BJ (cell line): ENCODE data around the gene ANKFN1. TPM values are rescaled to one million over a fixed set of nuclear protein-coding genes. Genes with fewer than 3 reads are reported as not detected.

Source experiments
- CTCF ChIA-PET: fragments of 350-600 bp; formaldehyde crosslinking; extraction: SDS; loops from one replicate; lab custom pipeline; 2021; ENCODE audit warnings: antibody characterized with exemption, inconsistent platforms; lab: Yijun Ruan, JAX
- POLR2A ChIA-PET: fragments of 300-600 bp; sonication (Branson Sonifier 250); formaldehyde crosslinking; extraction: SDS; loops from one replicate; lab custom pipeline; 2021; ENCODE audit warnings: antibody characterized with exemption; lab: Charles Lee
- DNase-seq: peaks from one replicate; pipeline ENCODE4 v3.0.0-alpha.2; 2011; ENCODE audit warnings: low read depth
- H3K27me3 ChIP-seq: 2 replicates; pipeline ENCODE4 v1.6.0; 2011; ENCODE audit warnings: low read length; ENCODE audit not compliant: control insufficient read depth, insufficient read depth
- H3K36me3 ChIP-seq: 2 replicates; pipeline ENCODE4 v1.5.1; 2011; ENCODE audit warnings: low read length; ENCODE audit not compliant: control insufficient read depth, insufficient read depth
- H3K4me3 ChIP-seq: 2 replicates; pipeline ENCODE4 v1.5.1; 2011; ENCODE audit warnings: low read depth, mild to moderate bottlenecking, control low read depth, low read length
- CTCF ChIP-seq: IDR thresholded peaks from 2 replicates; pipeline ENCODE4 v1.5.1; 2011; ENCODE audit warnings: low read depth, mild to moderate bottlenecking, control low read depth, inconsistent platforms, low read length, moderate library complexity; ENCODE audit not compliant: insufficient read depth
- polyA plus RNA-seq: library from polyadenylated mRNA; depleted of rRNA; stranded (reverse); fragments of >200 nt; gene quantifications from 2 replicates; pipeline ENCODE4 v1.2.3, GENCODE V29; 2011

The ANKFN1 gene
- polyA plus RNA-seq, 1 experiment = 0.06 TPM

GRCh38 chr17:56173026-56173425 is 19.8 kb downstream of the ANKFN1 start:
- DNase-seq = no peak
- no peak overlapping the region for H3K4me3 ChIP-seq
- POLR2A ChIA-PET = no interaction called here
- H3K36me3 ChIP-seq = no peaks in the 10 kb centered on the region
- CTCF ChIA-PET = interaction anchor here (0.6 to 1.9 kb wide), 4 partner anchors 16 to 147 kb away, joined by 3 to 4 read pairs (median 4); no protein-coding TSS in a partner anchor
- no peaks in the 10 kb centered on the region for H3K27me3 ChIP-seq
- TF ChIP-seq CTCF = no peak

DNA sequence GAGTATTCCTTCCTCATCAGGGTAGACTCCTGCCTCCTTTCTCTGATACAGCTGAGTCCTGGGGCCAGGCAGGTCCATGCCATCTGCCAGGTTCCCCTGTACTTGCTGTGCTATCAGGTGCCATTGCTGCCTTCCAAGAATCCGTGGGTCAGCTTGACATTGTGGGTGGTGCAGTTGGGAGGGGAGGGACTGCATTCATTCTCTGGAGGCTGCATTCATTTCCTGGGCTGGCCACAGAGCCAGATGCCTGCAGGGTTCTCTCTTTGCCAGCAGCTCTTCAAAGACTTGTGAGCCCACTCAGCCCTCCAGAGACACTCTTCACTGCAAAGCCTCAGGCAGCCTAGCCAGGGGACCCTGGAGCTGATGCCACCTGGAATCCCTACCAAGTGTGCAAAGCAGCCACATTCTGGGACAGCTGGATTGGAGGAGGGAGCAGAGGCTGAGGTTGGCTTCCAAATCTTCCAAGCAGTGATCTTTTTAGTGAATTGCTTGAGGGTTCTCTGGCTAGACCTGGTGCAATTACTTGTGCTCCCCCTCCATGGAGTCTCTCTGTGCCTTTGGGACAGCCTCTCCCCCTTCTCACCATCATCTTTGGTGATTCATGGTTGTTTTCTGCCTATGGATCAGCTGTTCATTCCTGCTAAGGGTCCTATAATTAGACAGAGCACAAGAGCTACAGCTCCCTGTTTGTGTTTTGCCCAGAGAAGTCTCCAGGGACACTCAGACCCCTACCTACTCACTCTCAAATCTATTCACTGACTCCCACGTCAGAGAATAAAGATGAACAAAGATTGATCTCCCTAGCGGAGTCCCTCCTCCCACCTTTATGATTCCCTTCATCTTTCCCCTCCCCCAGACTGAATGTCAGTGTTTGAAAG is 20.9 kb downstream of the ANKFN1 start:
- no peak for DNase-seq
- CTCF ChIA-PET = interaction anchor here (0.8 to 1.5 kb wide), 2 partner anchors 146 to 147 kb away, joined by 3 to 4 read pairs; no protein-coding TSS in a partner anchor

DNA sequence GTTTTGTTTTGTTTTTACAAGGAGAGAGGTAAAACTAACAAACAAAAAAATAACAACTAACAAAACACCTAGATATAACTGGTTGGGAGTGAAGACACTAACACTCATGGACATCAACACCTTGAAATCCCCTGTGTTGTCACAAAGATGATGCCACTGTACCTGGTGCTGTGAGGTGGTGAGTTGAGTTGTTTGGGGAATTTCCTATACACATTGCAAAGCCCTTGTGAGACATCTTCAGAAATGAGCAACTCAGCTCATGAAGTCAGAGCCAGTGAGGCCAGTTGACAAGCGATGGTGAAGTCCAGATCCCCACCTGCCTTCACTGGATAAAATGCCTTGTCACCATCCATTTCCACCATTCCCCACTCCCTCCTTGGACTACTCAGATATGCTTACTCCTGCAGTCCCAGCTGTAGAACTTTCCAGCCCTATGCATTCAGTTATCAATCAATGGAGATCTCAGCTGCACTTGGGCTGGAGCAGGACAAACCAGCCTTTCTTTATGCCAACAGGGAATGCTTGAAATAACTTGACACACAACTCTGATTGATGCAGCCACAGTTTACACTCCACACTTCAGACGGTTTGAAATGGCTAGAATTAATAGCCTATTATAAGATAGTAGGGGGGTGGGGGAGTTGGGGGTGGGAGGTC is 22.2 kb downstream of the ANKFN1 start:
- no peak for DNase-seq
- TF ChIP-seq CTCF = no peak
- ChIA-PET CTCF (interaction anchor here (0.8 to 2.3 kb wide), 3 partner anchors 9 to 146 kb away, joined by 3 to 6 read pairs (median 5); no protein-coding TSS in a partner anchor), POLR2A (no interaction called here)
- no peaks in the 10 kb centered on the region for H3K27me3 ChIP-seq
- H3K36me3 ChIP-seq = no peaks in the 10 kb centered on the region
- no peak overlapping the region for H3K4me3 ChIP-seq

More for the DNA sequence above, 20.9 kb downstream of the ANKFN1 start:
- no peak overlapping the region for H3K4me3 ChIP-seq
- POLR2A ChIA-PET = no interaction called here
- H3K27me3 ChIP-seq = no peaks in the 10 kb centered on the region
- no peaks in the 10 kb centered on the region for H3K36me3 ChIP-seq
- no peak for TF ChIP-seq CTCF

DNA sequence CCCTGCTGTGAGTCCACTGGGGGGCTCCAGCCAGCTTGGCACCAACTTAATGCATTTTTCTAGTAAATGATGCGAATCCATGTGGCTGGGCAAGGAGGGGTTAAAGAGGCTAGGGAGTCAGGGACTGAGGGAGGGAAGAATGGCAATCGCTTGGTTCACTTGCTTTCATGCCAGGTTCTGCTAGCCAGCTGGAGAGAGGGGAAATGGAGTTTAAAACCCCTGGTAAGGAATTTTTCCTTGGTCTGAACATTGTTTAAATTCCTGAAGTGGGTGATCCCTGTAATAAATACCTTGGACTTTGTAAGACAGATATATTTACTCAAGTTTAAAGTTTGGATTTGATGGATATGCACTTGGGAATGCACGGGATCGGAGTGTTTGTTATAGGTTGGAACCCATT is 22.8 kb downstream of the ANKFN1 start:
- Histone ChIP-seq H3K27me3 (no peaks in the 10 kb centered on the region), H3K4me3 (no peak overlapping the region), H3K36me3 (no peaks in the 10 kb centered on the region)
- no peak for TF ChIP-seq CTCF
- no peak for DNase-seq
- CTCF ChIA-PET = interaction anchor here (1.7 to 2.3 kb wide), 2 partner anchors 10 to 49 kb away, joined by 5 to 6 read pairs; no protein-coding TSS in a partner anchor
- POLR2A ChIA-PET = no interaction called here

DNA sequence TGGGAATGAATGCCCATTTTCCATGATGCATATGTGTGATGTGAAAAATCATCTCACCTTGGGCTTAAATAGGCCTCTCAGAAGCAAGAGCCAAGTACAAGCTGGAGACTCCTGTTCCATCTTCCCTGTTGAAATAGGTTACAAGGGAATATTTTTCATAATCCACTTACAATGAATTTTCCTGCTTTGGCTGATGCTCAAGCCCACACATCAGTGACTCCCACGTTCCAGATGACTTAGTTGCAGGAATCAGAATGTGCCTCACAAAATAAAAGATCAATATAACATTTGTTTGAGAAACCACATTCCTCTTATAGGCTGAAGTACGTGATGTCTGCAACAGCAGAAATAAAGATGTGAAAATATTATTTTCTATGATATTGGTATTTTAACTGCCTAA is 24.1 kb downstream of the ANKFN1 start:
- CTCF ChIA-PET = no interaction called here
- POLR2A ChIA-PET = no interaction called here
- TF ChIP-seq CTCF = no peak
- DNase-seq = no peak
- Histone ChIP-seq H3K4me3 (no peak overlapping the region), H3K36me3 (no peaks in the 10 kb centered on the region), H3K27me3 (no peaks in the 10 kb centered on the region)
